Sigmoid colon (tissue), 7 donors: ENCODE data around the gene ZNF407. TPM values are rescaled to one million over a fixed set of nuclear protein-coding genes. Genes with fewer than 3 reads are reported as not detected.
A peak's percentile ranks its signal among the peaks of the same experiment; 100 is the strongest.

Experiments
- DNase-seq: peaks from one replicate; pipeline ENCODE4 v3.0.0-alpha.2; 2019
- H3K27ac ChIP-seq, 4 donors: fragments of 200-600 bp; sonication (generic); one replicate each; pipeline ENCODE4 v1.5.1; 2016 to 2019; ENCODE audit warnings: mild to moderate bottlenecking in 1 of 4
- H3K27me3 ChIP-seq, 3 donors: fragments of 200-600 bp; sonication (generic); one replicate each; pipeline ENCODE4 v1.5.1; 2019; ENCODE audit warnings: mild to moderate bottlenecking in 1 of 3
- H3K36me3 ChIP-seq, 4 donors: fragments of 200-600 bp; sonication (generic); one replicate each; pipeline ENCODE4 v1.5.1; 2016 to 2019
- H3K4me1 ChIP-seq, 4 donors: fragments of 200-600 bp; sonication (generic); one replicate each; pipeline ENCODE4 v1.5.1; 2017 to 2019
- H3K4me3 ChIP-seq, 4 donors: fragments of 200-600 bp; sonication (generic); one replicate each; pipeline ENCODE4 v1.5.1; 2017 to 2019; ENCODE audit warnings: mild to moderate bottlenecking in 2 of 4, moderate library complexity in 1 of 4
- H3K9me3 ChIP-seq, 4 donors: fragments of 200-600 bp in 3 of 4; sonication (generic) in 3 of 4; one replicate each; pipeline versions ENCODE4 v1.5.1 to v1.6.1; 2013 to 2019
- CTCF ChIP-seq, 4 experiments: fragments of 450-650 bp in 3 of 4; fragments of 200-600 bp in 1 of 4; IDR thresholded peaks; one replicate each; pipeline ENCODE4 v1.5.1; 2016 to 2019; ENCODE audit warnings: antibody characterized with exemption in 4 of 4, mild to moderate bottlenecking in 3 of 4, moderate library complexity in 2 of 4
- EP300 ChIP-seq, 4 donors: sonication (generic); formaldehyde crosslinking; IDR thresholded peaks; one replicate each; pipeline ENCODE4 v1.6.1; 2017; ENCODE audit warnings: antibody characterized with exemption in 4 of 4
- POLR2A ChIP-seq, 2 donors: fragments of 450-650 bp; IDR thresholded peaks; one replicate each; pipeline ENCODE4 v1.6.1; 2016; ENCODE audit warnings: antibody characterized with exemption in 2 of 2, mild to moderate bottlenecking in 2 of 2, moderate library complexity in 2 of 2
- POLR2AphosphoS5 ChIP-seq, 4 donors: sonication (generic); formaldehyde crosslinking; IDR thresholded peaks; one replicate each; pipeline ENCODE4 v1.6.1; 2017; ENCODE audit warnings: antibody characterized with exemption in 4 of 4
- WGBS, 2 donors: extraction: QIAGEN DNeasy Blood & Tissue Kit; methylation state at CpG; one replicate each; pipeline ENCODE4 v1.1.7; 2013; 5-methylcytosine and 5-hydroxymethylcytosine counted together
- intact Hi-C: fragments of 100-400 bp; cut with DNase I; formaldehyde crosslinking; loops from one replicate; pipeline ENCODE4 v1.15.1; 2023
- polyA plus RNA-seq, 3 donors: library from polyadenylated mRNA; stranded (reverse); fragments of 200-250 nt; gene quantifications; one replicate each; pipeline ENCODE4 v1.2.3, GENCODE V29; 2013
- total RNA-seq, 4 donors: library from RNA; depleted of rRNA; stranded (reverse); fragments of >200 nt; gene quantifications; one replicate each; pipeline ENCODE4 v1.1.0, GENCODE V29; 2016
- donor health status: healthy with polysubstance abuse.
- donor health status: Bipolar disorder and iron deficiency.
- donor health status: healthy.

ZNF407 gene
- total and polyA plus RNA-seq, 7 donors: 1.4 to 19.8 (median 16.3) TPM

GRCh38 chr18:74652392-74652988 lies 54.8 kb downstream of the ZNF407 start:
- Histone ChIP-seq H3K9me3 (no peaks in the 10 kb centered on the region), H3K4me1 (peaks cover 0 to 25% (median 4%) of the 10 kb centered on the region in 4 donors), H3K27me3 (no peaks in the 10 kb centered on the region), H3K36me3 (no peaks in the 10 kb centered on the region), H3K4me3 (no peak overlapping the region), H3K27ac (peak overlapping the region in 1 of 4 donors; percentile 46)
- 42 to 47% methylated on average over 4 of the region's 4 CpGs for WGBS, 2 donors
- intact Hi-C loops: loop anchor here (2.0 to 10.0 kb wide), 3 partner anchors 462 to 1696 kb away; no protein-coding TSS in a partner anchor
- peak in 3 of 4 experiments; percentile 38 to 56 (median 55) for TF ChIP-seq CTCF (IDR thresholded peaks at IDR 0.05)
- TF ChIP-seq POLR2AphosphoS5 (IDR thresholded peaks at IDR 0.05): no peak
- DNase-seq: no peak

- intact Hi-C loops: loop anchor here (5.0 to 10.0 kb wide), 5 partner anchors 388 to 1603 kb away; no protein-coding TSS in a partner anchor
- DNase-seq: no peak
- H3K4me3 ChIP-seq: no peak overlapping the region
- 80 to 86% methylated on average over 2 of the region's 2 CpGs for WGBS, 2 donors
- H3K27ac ChIP-seq: peak overlapping the region in 1 of 4 donors; percentile 59
- H3K9me3 ChIP-seq: no peaks in the 10 kb centered on the region
- no peaks in the 10 kb centered on the region for H3K36me3 ChIP-seq
- TF ChIP-seq POLR2A (IDR thresholded peaks at IDR 0.05) (no peak), CTCF (IDR thresholded peaks at IDR 0.05) (peak in 1 of 4 experiments; percentile 18)
- H3K4me1 ChIP-seq: peaks cover 0 to 16% (median 4%) of the 10 kb centered on the region in 4 donors
- no peaks in the 10 kb centered on the region for H3K27me3 ChIP-seq
Observed at GRCh38 chr18:74654638-74655037, 57.0 kb downstream of the ZNF407 start.

GRCh38 chr18:74661008-74661407 lies 63.3 kb downstream of the ZNF407 start:
- Histone ChIP-seq H3K27me3 (no peaks in the 10 kb centered on the region), H3K4me1 (peaks cover 0 to 17% (median 4%) of the 10 kb centered on the region in 4 donors), H3K9me3 (no peaks in the 10 kb centered on the region), H3K36me3 (peaks cover 0 to 3% (median 0%) of the 10 kb centered on the region in 4 donors), H3K27ac (no peak overlapping the region), H3K4me3 (no peak overlapping the region)
- TF ChIP-seq POLR2A (IDR thresholded peaks at IDR 0.05): no peak
- TF ChIP-seq EP300 (IDR thresholded peaks at IDR 0.05): no peak
- no peak for TF ChIP-seq CTCF (IDR thresholded peaks at IDR 0.05)
- TF ChIP-seq POLR2AphosphoS5 (IDR thresholded peaks at IDR 0.05): no peak
- WGBS, 2 donors: 86 to 89% methylated on average over 2 of the region's 2 CpGs
- DNase-seq: no peak
- intact Hi-C loops: loop anchor here (5.0 kb wide), 1 partner anchor 241 kb away; no protein-coding TSS in a partner anchor

- Histone ChIP-seq H3K9me3 (no peaks in the 10 kb centered on the region), H3K4me1 (peaks cover 0 to 17% (median 4%) of the 10 kb centered on the region in 4 donors), H3K36me3 (peaks cover 0 to 3% (median 0%) of the 10 kb centered on the region in 4 donors), H3K27me3 (no peaks in the 10 kb centered on the region), H3K27ac (no peak overlapping the region), H3K4me3 (peak overlapping the region in 1 of 4 donors; percentile 13)
- TF ChIP-seq POLR2AphosphoS5 (IDR thresholded peaks at IDR 0.05): no peak
- TF ChIP-seq POLR2A (IDR thresholded peaks at IDR 0.05): no peak
- no peak for TF ChIP-seq CTCF (IDR thresholded peaks at IDR 0.05)
- TF ChIP-seq EP300 (IDR thresholded peaks at IDR 0.05): no peak
- DNase-seq: no peak
- WGBS, 2 donors: 85 to 90% methylated on average over 6 of the region's 6 CpGs
- intact Hi-C loops: loop anchor here (5.0 kb wide), 1 partner anchor 241 kb away; no protein-coding TSS in a partner anchor
Observed at GRCh38 chr18:74661691-74662090, 64.0 kb downstream of the ZNF407 start.
